ENCODE measurements around the gene RAX2. TPM values are rescaled to one million over a fixed set of nuclear protein-coding genes. Genes with fewer than 3 reads are reported as not detected.

Gene RAX2
- polyA plus RNA-seq, 4 donors = 0.03 TPM; not detected in 3

DNA sequence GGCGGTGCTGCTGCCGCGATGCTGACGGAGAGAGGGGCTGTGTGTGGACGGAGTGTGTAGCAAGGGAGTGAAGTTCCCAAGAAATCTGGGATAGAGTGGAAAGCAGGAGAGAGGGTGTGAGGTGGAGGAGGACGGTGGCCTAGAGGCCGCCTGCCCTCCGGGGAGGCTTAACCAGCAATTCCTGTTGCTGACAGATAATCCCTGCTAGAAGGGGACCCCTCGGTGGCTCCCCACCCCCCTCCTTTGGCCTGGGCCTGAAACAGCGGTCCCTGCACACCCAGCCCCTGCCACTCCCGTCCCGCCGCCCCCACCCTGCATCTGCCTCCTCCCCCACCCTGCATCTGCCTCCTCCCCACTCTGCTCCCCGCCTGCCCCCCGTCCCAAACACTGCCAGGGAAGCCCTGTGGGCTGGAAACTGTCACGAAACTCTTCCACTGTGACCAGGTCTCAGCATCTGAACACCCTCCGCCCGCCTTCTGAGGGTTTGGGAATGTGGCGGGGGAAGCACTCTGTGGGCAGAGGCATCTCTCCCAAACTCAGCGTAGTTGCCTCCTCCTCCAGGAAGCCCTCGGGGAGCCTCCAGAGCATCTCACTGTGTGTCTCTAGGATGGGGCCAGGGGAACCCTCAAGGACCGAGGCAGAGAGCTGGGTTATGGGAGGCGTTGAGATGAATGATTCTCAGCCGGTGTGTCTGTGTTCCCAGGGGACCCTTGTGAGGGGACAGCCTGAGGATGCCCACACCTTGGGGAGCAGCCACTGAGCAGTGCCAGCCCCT is 31.3 kb upstream of the RAX2 start:
- no peak for DNase-seq (ENCODE audit: low read depth in 4 of 4, low spot score in 3 of 4)

DNA sequence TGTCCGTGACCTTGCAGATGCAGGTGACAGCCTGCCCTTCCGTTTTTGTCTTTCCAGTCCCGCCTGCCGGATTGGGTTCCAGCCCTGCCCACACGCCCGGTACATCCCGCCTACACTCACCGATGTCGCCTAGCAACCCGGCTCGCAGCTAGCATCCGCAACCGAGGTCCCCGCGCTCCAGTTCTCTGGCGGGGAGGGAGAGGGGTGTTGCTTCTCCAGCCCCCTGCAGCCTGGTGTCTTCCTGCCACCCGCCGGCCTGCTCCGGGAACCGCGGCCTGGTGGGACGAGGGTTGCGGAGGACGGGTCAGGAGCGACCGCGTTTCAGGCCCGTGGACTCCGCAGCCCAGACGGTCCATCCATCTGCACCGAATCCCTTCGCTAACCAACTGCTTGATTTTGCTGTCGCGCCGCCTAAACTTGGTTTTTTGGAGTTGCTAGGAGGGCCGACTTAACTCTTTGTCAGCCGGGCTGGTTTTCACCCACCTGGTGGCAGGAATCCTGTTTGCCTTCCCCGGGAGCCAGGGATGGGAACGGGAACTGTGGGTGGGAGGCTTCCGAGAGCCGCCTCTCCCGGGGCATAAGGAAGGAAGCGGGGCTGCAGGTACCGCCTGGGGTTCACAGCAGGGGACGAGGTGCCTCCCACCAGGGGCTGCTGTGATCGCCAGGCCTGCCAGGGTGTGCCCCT is 29.5 kb upstream of the RAX2 start:
- no peak for DNase-seq (ENCODE audit: low read depth in 4 of 4, low spot score in 3 of 4)

DNA sequence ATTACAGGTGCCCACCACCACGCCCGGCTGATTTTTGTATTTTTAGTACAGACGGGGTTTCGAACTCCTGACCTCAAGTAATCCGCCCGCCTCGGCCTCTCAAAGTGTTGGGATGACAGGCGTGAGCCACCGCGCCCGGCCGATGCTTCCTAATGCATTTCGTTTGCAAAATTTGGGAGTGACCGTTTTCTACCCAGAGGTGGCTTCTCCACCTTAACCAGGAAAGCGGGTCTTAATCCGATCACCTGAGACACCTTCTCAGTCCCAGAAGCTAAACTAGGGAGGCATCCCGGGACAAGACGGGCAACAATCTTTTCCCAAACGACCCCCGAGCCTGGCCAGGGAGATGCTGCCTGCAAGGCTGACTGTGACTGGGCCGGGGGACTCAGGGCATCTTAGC is 29.0 kb upstream of the RAX2 start:
- no peak for DNase-seq (ENCODE audit: low read depth in 4 of 4, low spot score in 3 of 4)

DNA sequence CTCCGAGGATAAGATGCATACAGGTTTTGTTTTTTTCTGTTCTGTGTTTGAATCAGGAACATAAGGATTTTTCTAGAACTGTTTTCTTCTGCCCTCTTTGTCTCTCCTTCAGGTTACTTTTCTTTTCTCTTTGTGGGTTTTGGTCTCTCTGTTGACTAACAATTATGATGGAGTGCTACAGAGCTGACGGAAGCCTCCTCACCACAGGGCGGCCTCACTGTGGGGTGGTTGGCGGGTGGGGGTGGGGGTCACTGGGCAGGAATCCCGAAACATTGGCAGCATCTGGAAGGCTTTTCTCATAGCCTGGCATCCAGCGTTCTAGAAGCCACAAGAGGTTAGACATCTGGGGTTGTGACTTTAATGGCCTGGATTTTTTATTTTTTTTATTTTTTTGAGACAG is 26.1 kb upstream of the RAX2 start:
- no peak for DNase-seq (ENCODE audit: low read depth in 4 of 4, low spot score in 3 of 4)

DNA sequence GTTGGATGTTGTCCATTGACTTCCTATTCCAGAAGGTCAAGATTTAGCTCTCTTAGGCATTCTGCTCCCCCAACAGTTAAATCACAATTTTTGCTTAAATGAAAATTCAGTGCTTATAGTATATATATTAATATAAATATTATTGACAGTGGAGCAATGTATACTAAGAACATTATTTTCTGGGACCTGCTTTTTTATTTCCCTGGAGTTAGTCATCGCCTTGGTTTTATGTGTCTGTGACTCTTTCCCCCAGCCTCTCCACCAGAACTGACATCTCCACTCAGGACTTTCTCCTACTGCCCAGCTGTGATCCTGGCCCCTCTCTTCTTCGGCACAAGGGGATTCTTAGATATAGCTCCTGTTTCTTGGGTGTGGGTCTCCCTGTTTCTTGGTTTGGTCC is 24.3 kb upstream of the RAX2 start:
- DNase-seq (ENCODE audit: low read depth in 4 of 4, low spot score in 3 of 4) = no peak

DNA sequence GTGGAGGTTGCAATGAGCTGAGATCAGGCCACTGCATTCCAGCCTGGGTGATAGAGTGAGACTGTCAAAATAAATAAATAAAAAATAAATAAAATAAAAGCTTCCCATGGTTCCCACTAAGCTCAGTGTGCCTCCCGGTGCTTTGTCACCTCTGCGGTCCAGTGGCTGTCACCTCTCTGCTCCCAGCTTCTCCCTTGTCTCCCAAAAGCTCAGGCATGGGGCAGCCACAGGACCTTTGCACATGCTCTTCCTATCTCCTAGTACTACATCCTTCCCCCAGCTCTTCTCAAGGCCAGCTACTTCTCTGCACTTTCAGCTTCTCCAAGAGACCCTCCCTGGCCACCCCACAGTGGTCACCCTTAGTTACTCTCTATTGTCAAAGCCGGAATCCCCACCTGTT is 21.8 kb upstream of the RAX2 start:
- no peak for DNase-seq (ENCODE audit: low read depth in 4 of 4, low spot score in 3 of 4)

DNA sequence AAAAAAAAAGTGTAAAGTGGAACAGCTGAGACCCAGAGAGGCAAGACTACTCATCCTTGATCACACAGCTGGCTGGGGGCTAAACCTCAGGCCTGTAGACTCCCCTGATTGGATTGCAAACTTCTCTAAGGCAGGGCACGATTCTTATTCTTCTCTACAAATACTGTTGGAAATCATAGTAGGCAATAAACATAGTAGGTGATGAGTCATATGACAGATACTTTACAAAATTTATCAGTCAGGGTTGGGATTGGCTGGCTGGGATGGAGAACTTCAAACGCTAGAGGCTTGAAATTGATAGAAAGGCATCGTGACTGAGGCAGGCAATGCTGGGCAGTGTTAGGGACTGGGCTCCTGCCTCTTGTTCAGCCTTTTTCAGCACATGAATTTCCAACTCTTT is 20.1 kb upstream of the RAX2 start:
- DNase-seq (ENCODE audit: low read depth in 4 of 4, low spot score in 3 of 4) = no peak

DNA sequence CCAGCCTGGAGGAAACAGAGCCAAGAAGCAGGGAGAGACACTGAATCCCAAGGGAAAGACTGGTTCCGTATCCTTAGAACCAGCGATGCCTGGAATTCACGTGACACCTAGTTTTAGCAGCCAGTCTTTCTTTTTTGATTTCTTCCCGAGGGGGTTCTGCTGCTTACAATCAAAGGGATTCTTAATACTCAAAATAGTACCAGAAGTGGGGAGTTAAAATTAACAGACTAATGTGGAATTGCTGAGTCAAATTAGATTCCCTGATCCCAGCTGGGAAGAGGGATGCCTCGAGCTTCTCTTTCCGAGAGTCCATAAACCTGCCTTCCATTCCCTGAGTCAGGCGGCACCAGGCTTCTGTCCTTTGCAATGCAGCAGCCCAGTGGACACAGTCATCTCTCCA is 18.9 kb upstream of the RAX2 start:
- DNase-seq (ENCODE audit: low read depth in 4 of 4, low spot score in 3 of 4) = no peak

DNA sequence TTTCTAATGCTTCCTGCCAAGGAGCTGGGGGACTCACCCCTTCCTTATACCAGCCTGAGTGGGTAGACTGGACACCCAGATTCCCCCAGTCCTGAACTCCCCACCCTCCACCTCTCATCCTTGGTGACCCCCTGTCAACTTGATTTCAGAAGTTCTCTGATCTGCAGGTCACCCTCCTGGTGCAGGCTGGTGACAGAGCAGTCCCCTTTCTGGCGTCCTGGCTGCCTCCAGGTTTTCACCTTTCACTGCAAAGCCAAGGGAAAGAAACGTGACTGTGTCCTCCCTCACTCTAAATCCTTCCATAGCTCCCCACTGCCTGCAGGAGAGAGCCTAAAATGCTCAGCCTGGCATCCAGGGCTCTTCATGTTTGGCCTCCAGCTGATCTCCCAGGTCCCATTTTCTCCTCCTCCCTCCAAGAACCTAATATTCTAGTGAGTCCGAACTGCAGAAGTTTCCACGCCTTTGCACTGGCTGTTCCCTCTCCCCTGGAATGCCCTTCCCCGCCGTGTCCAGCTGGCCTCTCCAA is 18.2 kb upstream of the RAX2 start:
- DNase-seq (ENCODE audit: low read depth in 4 of 4, low spot score in 3 of 4) = no peak

DNA sequence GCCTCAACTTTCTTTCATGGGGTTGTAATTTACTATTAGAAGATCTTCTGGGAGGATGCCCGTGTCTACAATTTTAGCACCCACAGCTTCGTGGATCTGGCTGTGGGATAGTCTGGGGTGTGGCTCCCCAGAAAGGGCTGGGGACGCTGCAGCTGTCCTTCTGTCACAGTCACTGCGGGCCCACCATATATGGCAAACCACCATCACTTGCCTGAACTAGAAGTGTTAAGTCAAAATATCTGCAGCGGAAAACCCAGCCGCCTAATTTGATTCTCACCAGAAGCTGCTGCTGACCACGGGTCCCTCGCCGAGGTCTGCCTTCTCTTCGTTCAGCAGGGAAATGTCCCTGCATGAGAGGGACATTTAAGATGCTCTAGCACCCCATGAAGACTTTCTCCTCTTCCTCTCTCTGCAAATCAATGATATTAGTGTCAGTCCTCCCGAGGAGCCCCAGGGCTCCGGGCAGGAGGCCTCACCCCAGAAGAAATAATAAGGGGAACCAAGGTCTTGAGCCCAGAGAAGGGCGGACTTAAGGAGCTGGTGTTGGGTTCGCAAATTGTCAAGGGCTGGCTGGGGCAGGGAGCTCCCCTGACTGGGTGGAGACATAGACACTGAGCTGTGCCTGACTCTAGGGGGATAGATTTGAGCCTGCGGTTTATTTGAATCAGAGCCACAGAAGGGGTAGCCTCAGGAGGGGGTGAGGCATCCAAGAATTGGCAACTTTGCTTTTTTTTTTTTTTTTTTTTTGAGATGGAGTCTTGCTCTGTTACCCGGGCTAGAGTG is 17.2 kb upstream of the RAX2 start:
- DNase-seq (ENCODE audit: low read depth in 4 of 4, low spot score in 3 of 4) = no peak

DNA sequence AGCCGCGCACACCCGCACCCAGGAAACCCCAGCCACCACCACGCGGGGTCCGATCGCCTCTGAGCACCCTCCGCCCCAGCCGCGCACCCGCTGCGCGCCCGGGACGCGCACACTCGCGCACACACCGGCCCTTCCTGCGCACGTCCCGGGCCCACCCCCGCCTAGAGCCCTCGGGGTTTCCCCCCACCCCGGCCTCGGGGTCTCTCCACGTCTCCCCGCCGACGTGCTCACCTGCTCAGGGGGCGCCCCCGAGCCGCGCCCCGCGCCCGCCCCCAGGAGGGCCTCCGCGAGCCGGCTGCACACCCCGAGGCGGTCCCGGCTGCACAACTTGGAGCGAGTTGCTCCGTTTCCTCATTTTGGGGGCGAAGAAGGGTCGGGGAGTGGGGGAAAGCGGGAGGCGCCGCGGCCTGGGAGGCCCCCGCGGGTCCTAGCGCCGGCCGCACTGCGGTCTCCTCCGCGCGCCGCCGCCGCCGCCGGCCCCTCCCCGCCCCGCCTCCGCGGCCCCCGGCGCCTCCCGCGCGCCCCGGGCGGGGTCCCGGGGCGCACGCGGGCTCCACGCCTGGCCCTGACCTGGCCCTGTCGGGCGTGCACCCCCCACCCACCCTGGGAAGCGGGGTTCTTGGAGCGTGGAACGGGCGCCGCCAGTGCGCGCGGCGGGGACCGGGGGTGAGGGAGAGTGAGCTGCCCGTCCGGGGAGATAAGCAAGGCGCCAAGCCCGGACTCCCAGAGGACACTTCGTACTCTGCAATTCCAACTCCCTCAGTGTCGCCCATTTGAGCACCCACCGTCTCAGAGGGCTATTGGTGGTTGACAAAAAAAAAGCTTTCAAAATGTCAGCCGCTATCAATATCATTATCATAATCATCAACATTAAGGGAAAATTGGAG is 14.2 kb upstream of the RAX2 start, which contains the start of gene MATK:
Gene MATK (minus strand): TSS at position 444 of the 887 bp plus-strand sequence. CDS start 1,246 bp downstream, outside the sequence.
- DNase-seq (ENCODE audit: low read depth in 4 of 4, low spot score in 3 of 4) = no peak

DNA sequence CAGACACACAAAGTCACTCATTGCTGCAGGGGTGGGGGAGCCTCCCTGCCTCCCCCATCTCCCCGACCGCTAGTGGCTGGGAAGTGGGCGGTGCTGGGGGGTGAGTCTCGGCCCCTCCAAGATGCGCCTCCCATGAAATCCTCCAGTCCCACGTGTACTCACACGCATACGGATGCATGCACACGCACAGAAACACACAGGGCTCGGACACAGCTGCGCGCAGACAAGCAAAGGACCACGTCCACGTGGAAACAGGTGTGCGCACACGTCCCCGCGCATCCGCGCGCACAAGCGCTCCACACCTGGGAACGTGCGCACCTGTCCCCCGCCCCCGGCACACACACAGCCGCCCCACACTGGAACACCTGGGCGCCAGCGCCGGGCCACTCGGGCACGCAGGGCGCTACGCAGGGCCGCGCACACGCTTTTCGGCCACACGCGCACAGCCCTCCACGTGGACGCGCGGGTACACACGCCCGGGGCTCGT is 13.5 kb upstream of the RAX2 start:
- DNase-seq (ENCODE audit: low read depth in 4 of 4, low spot score in 3 of 4) = no peak

DNA sequence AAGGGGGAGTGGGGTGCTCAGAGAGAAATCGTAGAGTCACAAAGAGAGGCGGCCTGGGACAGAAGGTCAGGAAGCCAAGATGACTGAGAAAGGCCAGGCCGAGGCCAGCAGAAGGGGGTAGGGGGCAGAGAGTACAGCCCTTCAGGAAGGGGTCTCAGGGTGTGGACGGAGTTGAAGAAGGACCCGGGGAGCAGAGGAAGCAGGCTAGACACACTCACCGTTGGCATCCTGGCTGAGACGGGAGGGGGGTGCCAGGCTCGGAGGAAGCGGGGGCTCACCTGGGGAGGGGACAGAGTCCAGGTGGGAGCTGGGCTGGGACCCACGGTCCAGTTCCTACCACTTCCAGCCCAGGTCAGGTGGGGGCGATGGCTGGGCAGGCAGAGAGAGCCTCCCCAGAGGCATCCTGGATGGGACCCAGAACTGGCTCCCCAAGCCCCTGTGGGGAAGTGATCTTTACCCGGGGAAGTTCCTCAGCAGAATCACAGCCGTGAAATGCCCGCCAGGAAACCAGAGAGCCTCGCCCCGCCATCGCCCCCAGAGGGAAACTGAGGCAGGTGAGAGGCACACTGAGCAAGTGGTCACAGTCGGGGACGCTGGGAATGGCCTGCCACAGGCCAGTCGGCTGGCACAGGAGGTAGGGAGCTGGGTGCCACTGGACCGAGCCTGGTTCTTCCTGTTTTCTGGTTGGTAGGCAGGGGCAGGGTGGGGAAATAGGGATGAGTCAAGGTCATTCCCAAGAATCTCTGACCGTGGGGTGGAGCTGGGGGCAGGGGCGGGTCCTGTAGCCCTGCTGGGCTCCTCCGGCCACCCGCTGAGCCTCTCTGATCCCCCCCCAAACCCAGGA is 12.8 kb upstream of the RAX2 start:
- DNase-seq (ENCODE audit: low read depth in 4 of 4, low spot score in 3 of 4) = no peak

DNA sequence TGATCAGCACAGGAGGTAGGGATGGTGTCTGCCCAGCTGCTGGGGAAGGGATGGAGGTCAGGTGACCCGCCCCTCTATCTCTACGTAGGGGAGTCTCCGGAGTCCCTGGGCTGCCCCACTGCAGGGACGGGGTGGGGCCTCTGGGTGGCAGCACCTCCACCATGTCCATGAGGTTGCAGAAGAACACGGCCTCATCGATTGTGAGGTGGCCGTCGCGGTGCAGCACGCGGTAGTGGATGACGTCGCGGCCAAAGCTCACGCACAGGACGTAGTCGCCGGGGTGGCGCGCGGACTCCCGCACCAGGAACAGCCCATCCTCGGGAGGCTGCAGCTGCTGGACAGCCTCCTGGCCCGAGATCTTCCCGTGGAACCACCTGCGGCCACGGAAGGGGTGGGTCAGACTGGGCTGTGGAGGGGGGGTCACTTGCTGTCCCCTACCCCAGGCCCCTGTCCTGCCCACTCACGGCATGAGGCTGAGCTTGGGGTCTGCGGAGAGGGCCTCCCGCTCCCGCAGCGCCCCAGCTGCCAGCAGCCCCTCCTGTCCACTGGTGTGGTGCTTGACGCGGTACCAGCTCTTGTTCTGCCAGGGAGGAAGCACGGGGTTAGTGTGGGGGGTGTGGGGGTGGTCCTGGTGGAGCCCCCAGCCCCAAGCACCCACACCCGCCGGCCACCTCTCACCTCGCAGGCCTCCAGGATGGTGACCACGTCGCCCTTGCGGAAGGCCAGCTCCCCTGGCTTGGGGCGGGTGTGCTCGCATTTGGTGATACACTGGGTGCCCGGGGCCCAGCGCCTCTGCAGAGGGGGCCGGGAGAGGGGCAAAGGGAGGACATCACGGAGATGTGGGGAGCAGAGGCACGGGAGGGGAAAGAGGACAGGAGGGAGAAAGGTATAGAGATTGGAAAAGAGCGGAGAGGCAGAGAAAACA is 11.9 kb upstream of the RAX2 start:
- DNase-seq (ENCODE audit: low read depth in 4 of 4, low spot score in 3 of 4) = no peak

DNA sequence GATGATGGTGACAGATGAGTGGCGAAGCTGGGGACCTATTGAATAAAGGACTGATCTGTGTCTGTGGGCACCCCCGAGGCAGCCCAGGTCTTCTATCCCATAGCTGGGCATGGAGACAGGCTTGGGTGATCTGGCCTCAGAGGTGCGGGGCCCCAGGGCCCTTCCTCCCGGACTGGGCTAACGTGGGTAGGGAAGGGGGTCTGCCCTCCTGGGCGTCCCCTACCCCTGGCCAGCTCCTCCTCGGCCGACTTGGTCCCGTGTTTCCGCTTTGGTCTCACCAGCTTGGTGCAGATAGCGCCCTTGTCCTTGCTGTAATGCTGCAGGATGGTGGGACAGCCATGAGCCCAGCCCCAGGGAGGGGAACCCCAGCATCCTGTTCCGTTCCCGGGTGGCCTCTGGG is 10.9 kb upstream of the RAX2 start:
- DNase-seq (ENCODE audit: low read depth in 4 of 4, low spot score in 3 of 4) = no peak

DNA sequence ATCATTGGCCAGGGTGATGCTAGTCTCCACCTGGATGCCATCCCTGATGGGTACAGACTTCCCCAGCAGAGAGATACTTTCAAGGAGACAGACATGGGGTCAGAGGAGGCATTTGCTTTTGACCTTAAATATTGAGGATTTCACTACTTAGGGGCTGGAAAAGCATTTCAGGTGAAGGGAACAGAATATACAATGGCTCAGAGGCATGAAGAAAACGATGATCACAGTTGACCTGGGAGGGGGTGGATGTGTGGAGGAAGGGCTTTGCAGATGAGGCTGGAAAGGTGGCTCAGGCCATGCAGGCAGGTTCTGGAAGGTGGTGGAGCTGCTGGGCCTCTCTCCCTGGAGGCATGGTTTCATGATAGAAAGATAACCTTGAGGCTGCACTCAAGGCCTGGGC is 10.3 kb upstream of the RAX2 start:
- no peak for DNase-seq (ENCODE audit: low read depth in 4 of 4, low spot score in 3 of 4)

DNA sequence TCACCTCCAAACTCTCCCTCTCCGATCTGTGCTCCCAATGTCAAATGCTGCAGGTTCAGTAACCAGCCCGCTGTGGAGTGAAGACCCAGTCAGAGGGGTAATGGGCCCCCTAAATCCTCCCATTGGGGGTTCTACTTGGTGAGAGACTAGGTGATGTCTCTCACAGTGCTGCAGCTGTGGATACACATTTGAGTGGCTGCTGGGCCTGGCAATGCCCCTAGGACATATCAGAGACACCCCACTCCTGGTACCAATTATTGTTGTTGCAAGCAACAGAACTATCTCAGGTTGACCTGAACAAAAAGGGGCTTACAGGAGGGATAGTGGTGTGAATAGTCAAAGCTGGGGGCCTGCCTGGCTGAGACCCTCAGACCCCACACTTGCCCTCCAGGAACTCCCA is 9.6 kb upstream of the RAX2 start:
- DNase-seq (ENCODE audit: low read depth in 4 of 4, low spot score in 3 of 4) = no peak

DNA sequence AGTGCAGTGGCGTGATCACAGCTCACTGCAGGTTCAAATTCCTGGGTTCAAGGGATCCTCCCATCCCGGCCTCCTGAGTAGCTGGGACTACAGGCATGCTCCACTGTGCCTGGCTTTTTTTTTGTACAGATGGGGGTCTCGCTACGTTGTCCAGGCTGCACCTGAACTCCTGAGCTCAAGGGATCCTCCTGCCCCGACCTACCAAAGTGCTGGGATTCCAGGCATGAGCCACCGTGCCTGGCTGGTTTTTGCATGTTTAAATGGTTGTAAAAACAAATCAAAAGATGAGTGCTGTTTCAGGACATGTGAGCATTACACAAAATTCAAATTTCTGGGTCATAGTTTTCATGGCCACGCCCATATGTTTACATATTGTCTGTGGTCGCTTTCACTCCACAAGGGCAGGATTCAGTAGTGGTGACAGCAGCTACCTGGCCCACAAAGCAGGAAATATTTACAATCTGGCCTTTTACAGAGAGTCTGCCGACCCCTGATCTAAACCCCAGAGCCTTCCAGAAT is 8.8 kb upstream of the RAX2 start:
- DNase-seq (ENCODE audit: low read depth in 4 of 4, low spot score in 3 of 4) = no peak
